OCI-LY7 (cell line): ENCODE measurements around the gene TMEM259. TPM values are rescaled to one million over a fixed set of nuclear protein-coding genes. Genes with fewer than 3 reads are reported as not detected.

ENCODE experiments used
- BruUV-seq: library from RNA; stranded (reverse); fragments of 400-500 nt; replicated peaks from 2 replicates; lab custom pipeline; 2021; lab: Mats Ljungman, UMichigan
- CTCF ChIA-PET: fragments of 300-600 bp; sonication (Branson Sonifier 250); formaldehyde crosslinking; loops from one replicate; lab custom pipeline; 2022; ENCODE audit warnings: antibody characterized with exemption; ENCODE audit not compliant: unreplicated experiment; lab: Charles Lee
- POLR2A ChIA-PET: fragments of 300-600 bp; sonication (Branson Sonifier 250); formaldehyde crosslinking; loops from one replicate; lab custom pipeline; 2022; ENCODE audit warnings: antibody characterized with exemption; lab: Charles Lee
- DNase-seq: peaks from one replicate; pipeline ENCODE4 v3.0.0-alpha.2; 2015; ENCODE audit warnings: low spot score
- H2AFZ ChIP-seq: fragments of 200-600 bp; sonication (generic), shearing (Covaris generic); 2 replicates; pipeline ENCODE4 v1.6.1; 2014; ENCODE audit warnings: mild to moderate bottlenecking, antibody characterized with exemption, low read length, moderate library complexity
- H3K27ac ChIP-seq: fragments of 200-600 bp; sonication (generic); 2 replicates; pipeline ENCODE4 v1.5.1; 2014; ENCODE audit warnings: mixed run types, low read depth, mild to moderate bottlenecking, moderate library complexity, low read length, inconsistent platforms; ENCODE audit not compliant: poor library complexity, severe bottlenecking
- H3K36me3 ChIP-seq: fragments of 200-600 bp; sonication (generic); 2 replicates; pipeline ENCODE4 v1.6.1; 2014; ENCODE audit warnings: mild to moderate bottlenecking, antibody characterized with exemption, low read length, moderate library complexity, mixed read lengths; ENCODE audit not compliant: insufficient read depth
- H3K4me1 ChIP-seq: fragments of 200-600 bp; sonication (generic); 2 replicates; pipeline ENCODE4 v1.5.1; 2014; ENCODE audit warnings: mild to moderate bottlenecking, low read length; ENCODE audit not compliant: insufficient read depth, poor library complexity, severe bottlenecking
- H3K4me2 ChIP-seq: fragments of 200-600 bp; sonication (generic); 2 replicates; pipeline ENCODE4 v1.6.1; 2014; ENCODE audit warnings: mild to moderate bottlenecking, low read length
- H3K4me3 ChIP-seq: fragments of 200-600 bp; sonication (generic); 2 replicates; pipeline ENCODE4 v1.5.1; 2014; ENCODE audit warnings: mild to moderate bottlenecking, low read depth, low read length; ENCODE audit not compliant: poor library complexity, severe bottlenecking
- H3K79me2 ChIP-seq: fragments of 200-600 bp; sonication (generic); 2 replicates; pipeline ENCODE4 v1.6.1; 2016; ENCODE audit warnings: low read depth, mild to moderate bottlenecking, low read length, moderate library complexity, mixed read lengths; ENCODE audit not compliant: insufficient read depth
- H3K9me2 ChIP-seq: fragments of 200-600 bp; sonication (generic); 2 replicates; pipeline ENCODE4 v1.6.1; 2016; ENCODE audit warnings: mild to moderate bottlenecking, low read length, mixed read lengths; ENCODE audit not compliant: insufficient read depth
- H3K9me3 ChIP-seq: fragments of 200-600 bp; sonication (generic); 2 replicates; pipeline ENCODE4 v1.6.1; 2014; ENCODE audit warnings: mild to moderate bottlenecking, mixed run types, low read length, mixed read lengths
- H4K20me1 ChIP-seq: fragments of 200-600 bp; sonication (generic); 2 replicates; pipeline ENCODE4 v1.6.1; 2014; ENCODE audit warnings: mild to moderate bottlenecking, antibody characterized with exemption, low read length, moderate library complexity, mixed read lengths; ENCODE audit not compliant: insufficient read depth
- EZH2phosphoT487 ChIP-seq: fragments of 200-600 bp; sonication (generic); IDR thresholded peaks from 2 replicates; pipeline ENCODE4 v1.6.1; 2018; ENCODE audit warnings: low read depth, borderline replicate concordance, mild to moderate bottlenecking, mixed run types, antibody characterized with exemption, low read length, moderate library complexity, mixed read lengths
- intact Hi-C: fragments of 100-400 bp; cut with micrococcal nuclease; formaldehyde crosslinking; loops from one replicate; pipeline ENCODE4 v1.10.0; 2022; ENCODE audit not compliant: unreplicated experiment
- total RNA-seq, 2 experiments: library from RNA; depleted of rRNA in 1 of 2; stranded (reverse); fragments of >200 nt in 1 of 2; shearing (Covaris generic) in 1 of 2; gene quantifications; 2 replicates each; pipeline ENCODE4 v1.2.3, GENCODE V29; 2014 to 2022
- TF ChIP-seq, protein P1 (sequence below): fragments of 200-600 bp; sonication (generic); conservative IDR thresholded peaks from 2 replicates; pipeline ENCODE4 v1.5.1; 2014; ENCODE audit warnings: mild to moderate bottlenecking, antibody characterized with exemption, low read length, moderate library complexity, mixed read lengths

Gene TMEM259
- total RNA-seq, 2 experiments from 2014 or later, result 169 to 195 TPM

DNA sequence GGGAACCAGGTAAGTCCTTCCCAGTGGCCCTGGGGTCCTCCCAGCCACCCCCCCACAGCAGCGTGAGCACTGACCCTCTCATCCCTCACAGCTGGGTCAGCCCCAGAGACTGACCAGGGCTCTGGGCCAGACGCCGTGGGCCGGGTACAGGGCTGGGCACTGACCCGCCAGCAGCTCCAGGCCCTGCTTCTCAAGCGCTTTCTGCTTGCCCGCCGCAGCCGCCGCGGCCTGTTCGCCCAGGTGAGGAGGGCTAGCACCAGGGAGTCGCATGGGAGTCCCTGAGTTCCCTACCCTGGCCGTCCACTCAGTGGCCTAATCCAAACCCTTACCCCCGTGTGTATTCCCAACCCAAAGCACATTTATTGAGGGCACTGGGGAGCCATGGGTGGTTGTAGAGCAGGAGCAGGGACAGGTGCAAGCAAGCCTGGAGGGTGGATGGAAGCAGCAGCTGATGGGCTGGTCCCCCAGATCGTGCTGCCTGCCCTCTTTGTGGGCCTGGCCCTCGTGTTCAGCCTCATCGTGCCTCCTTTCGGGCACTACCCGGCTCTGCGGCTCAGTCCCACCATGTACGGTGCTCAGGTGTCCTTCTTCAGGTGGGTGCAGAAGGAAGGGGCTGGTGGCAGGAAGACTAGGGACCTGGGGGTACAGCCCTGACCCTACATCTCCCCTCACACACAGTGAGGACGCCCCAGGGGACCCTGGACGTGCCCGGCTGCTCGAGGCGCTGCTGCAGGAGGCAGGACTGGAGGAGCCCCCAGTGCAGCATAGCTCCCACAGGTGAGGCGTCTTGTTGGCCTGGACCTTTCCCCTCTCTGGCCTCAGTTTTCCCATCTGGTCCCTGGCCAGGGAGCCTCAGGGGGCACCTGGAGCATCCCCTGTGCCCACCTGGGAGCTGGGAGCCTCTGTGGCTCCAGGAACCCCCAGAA, 33.4 kb upstream of the TMEM259 start:
- Histone ChIP-seq H3K4me1 (peaks cover 21% of the 10 kb centered on the region), H3K4me2 (no peak overlapping the region), H3K27ac (no peak overlapping the region), H4K20me1 (no peaks in the 10 kb centered on the region), H3K9me3 (no peaks in the 10 kb centered on the region), H3K79me2 (no peaks in the 10 kb centered on the region), H3K9me2 (no peaks in the 10 kb centered on the region), H3K36me3 (peaks cover 18% of the 10 kb centered on the region; the same call in 1 of the 2 replicates), H2AFZ (no peak overlapping the region), H3K4me3 (no peak overlapping the region)
- BruUV-seq, result no TSS peak
- TF ChIP-seq, protein P1, sequence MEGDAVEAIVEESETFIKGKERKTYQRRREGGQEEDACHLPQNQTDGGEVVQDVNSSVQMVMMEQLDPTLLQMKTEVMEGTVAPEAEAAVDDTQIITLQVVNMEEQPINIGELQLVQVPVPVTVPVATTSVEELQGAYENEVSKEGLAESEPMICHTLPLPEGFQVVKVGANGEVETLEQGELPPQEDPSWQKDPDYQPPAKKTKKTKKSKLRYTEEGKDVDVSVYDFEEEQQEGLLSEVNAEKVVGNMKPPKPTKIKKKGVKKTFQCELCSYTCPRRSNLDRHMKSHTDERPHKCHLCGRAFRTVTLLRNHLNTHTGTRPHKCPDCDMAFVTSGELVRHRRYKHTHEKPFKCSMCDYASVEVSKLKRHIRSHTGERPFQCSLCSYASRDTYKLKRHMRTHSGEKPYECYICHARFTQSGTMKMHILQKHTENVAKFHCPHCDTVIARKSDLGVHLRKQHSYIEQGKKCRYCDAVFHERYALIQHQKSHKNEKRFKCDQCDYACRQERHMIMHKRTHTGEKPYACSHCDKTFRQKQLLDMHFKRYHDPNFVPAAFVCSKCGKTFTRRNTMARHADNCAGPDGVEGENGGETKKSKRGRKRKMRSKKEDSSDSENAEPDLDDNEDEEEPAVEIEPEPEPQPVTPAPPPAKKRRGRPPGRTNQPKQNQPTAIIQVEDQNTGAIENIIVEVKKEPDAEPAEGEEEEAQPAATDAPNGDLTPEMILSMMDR, result no peak
- no peak for TF ChIP-seq EZH2phosphoT487
- CTCF ChIA-PET, result no interaction called here
- intact Hi-C loops, result loop anchor here (5.0 kb wide), 1 partner anchor 138 kb away; no protein-coding TSS in a partner anchor
- POLR2A ChIA-PET, result no interaction called here
- DNase-seq, result no peak

- Histone ChIP-seq H2AFZ (no peak overlapping the region), H3K27ac (no peak overlapping the region), H3K4me3 (no peak overlapping the region), H3K79me2 (no peaks in the 10 kb centered on the region), H3K36me3 (peaks cover 13% of the 10 kb centered on the region; the same call in 1 of the 2 replicates), H3K4me2 (no peak overlapping the region), H3K9me2 (no peaks in the 10 kb centered on the region), H4K20me1 (no peaks in the 10 kb centered on the region), H3K4me1 (peaks cover 17% of the 10 kb centered on the region), H3K9me3 (no peaks in the 10 kb centered on the region)
- TF ChIP-seq EZH2phosphoT487, result no peak
- TF ChIP-seq, protein P1, result no peak
- ChIA-PET POLR2A (no interaction called here), CTCF (no interaction called here)
- DNase-seq, result no peak
- intact Hi-C loops, result no loop called here
- BruUV-seq, result no TSS peak
Observed at GRCh38 chr19:1053176-1054101, 32.5 kb upstream of the TMEM259 start.
